ENCODE measurements around the gene SETD3.

SETD3 gene

GRCh38 chr14:99516871-99517642 is 36.4 kb upstream of the SETD3 start:
- DNase-seq (ENCODE audit: low spot score) = no peak

DNA sequence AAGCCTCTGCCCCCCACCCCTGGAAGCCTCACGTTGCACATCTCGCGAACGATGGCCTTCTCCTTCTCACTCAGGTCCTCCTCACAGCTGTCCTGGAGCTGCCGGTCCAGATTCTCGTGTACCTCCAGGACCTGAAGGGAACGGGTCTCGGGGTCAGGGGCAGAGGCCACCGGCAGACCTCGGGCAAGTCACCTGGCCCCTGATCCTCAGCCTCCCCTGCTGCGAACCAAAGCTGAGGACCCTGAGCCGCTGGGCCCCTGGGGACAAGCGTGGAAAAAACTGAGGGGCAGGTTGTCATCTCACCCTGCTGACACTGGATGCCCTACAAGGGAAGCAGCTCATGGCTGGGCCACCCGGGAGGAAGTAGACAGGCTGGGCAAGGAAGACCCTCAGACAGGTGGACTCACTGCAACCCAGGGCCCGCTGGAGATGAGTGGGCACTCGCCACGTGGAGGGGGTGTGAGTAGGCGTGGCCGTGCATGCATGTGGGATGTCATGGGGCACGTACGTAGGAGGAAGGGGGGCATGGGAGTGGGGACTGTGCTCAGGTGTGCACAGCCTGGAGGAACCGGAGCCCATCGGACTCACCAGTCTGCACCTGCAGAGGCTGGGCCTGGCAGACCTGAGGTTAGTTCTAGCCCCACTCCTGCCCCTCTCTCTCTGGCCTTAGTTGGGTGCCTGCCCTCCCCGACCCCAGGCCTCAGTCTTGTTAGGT is 35.7 kb upstream of the SETD3 start:
- FAIRE-seq (no peak), DNase-seq (ENCODE audit: low spot score) (no peak)

More at GRCh38 chr14:99516871-99517642, 36.4 kb upstream of the SETD3 start:
- FAIRE-seq = no peak

GRCh38 chr14:99515301-99516155 is 34.9 kb upstream of the SETD3 start:
- DNase-seq (ENCODE audit: low spot score) (no peak), FAIRE-seq (no peak)

DNA sequence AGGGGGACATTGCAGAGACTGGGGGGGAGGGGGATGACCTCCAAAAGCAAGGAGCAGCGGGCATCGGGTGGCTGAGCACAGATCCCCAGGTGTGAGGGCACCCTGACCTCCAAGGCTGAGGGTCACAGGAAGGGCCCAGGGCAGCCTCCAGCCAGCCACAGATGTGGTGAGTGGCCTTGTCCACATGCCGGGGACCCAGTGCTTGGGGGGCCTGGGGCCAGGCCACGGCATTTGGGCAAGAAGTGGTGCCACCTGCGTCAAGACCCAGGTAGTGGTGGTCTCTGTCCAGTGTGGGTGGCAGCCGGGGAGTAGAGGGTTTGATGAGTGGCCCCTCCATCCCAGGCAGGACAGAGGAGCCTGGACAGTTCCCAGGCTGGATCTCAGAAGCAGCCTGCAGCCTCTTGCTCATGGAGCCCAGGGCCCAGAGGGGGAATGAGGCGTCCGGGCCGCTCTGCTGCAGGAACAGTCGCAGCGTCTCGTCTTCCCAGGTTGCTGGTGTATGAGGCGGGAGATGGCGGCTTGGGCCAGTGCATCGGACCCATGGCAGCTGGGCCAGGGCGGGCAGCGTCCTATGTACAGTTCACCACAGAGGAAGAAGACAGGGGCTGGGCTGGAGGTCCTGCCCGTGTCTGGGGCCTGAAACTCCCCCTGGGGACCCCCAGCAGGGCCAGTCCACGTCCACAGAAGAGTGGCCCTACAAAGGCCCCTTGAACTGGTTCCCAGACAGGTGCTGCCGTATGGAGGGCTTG is 34.1 kb upstream of the SETD3 start:
- FAIRE-seq = no peak

DNA sequence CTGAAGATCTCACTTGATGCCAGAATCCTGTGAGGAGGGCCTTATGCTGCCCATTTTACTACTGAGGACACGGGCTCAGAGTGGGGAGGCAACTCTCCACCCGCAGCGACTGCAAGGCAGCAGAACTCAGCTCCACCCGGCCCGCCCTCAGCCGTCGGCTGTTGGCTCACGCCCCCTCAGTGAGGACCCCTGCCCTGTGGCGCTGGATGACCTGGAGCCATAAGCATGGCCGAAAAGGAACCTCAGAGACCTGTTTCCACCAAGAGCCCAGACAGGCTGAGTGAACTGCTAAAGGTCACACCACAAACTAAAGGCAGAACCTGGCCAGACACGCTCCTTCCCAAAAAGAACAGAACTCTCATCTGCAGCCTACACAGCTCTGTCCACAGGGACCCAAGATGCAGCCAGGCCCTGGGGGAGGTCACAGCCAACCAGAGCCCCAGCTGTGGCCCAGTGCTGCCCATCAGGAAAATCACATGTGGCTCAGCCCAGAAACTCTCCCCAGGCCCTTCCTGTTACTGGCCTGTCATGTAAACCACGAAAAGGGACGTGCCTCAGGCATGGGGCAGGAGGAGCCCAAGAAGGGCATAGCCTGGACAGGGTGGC is 33.4 kb upstream of the SETD3 start:
- FAIRE-seq (no peak), DNase-seq (ENCODE audit: low spot score) (no peak)

More for the DNA sequence above, 34.1 kb upstream of the SETD3 start:
- no peak for DNase-seq (ENCODE audit: low spot score)

DNA sequence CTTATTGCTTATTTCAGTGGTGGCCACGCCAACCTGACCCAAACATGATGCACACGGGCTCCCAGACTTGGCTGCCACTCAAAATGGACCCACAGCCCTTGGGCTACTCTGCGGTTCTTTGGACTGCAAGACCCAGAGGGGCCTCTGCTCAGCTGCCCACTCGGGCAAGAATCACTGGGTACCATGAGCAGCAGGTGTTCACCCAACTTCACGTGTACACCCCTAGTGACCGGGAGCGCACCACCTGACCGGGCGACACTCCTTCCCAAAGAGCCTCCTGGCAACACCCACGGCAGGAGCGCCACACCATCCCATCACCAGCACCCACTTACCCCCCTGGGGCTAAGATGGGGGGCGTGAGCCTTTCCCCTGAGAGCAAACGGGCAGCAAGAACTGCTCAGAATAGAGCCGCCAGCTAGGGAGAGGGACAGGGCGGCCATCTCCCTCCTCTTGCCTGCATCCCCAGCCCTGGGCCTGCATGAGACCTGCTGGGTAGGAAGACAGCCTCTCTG is 32.6 kb upstream of the SETD3 start:
- no peak for DNase-seq (ENCODE audit: low spot score)
- no peak for FAIRE-seq

GRCh38 chr14:99512571-99513182 is 32.0 kb upstream of the SETD3 start:
- no peak for FAIRE-seq
- no peak for DNase-seq (ENCODE audit: low spot score)

- DNase-seq (ENCODE audit: low spot score) (no peak), FAIRE-seq (no peak)
Observed at GRCh38 chr14:99512110-99512449, 31.4 kb upstream of the SETD3 start.

GRCh38 chr14:99511421-99512109 is 30.9 kb upstream of the SETD3 start:
- DNase-seq (ENCODE audit: low spot score) = no peak
- FAIRE-seq = no peak

GRCh38 chr14:99510556-99511139 is 30.0 kb upstream of the SETD3 start:
- FAIRE-seq (no peak), DNase-seq (ENCODE audit: low spot score) (no peak)

GRCh38 chr14:99509871-99510555 is 29.4 kb upstream of the SETD3 start:
- no peak for FAIRE-seq
- DNase-seq (ENCODE audit: low spot score) = no peak

DNA sequence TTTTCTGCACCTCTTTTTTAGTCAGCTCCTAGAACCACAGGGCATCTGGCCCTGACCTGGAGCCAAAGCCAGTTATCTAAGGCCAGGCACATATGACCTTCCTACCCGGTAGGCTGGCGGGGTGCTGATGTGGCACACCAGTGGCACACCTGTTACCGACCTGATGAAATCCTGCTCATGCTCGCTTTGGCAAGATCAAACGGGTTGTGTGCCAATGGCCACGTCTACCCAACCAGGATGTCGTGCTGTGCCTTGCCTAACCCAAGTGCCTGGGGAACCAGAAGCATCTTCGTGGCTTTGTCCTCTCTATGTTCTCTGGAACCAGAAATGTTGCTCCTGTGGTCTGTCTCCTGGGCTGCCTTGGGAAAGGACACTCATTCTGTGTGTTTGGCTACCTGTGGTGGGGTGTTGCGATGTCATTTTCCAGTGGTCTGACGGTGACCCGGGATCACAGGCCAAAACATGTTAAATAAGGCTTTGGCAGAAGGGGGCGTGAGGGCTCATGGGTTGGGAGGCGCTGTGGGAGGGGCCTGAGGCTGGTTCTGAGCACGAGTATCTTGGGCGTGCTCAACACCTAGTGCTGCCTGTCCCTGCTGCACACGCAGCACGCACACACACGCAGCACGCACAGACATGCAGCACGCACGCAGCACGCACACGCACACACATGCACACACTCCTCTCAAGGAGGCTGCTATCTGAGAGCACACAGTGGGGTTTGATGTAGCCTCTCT is 28.4 kb upstream of the SETD3 start:
- FAIRE-seq = no peak
- DNase-seq (ENCODE audit: low spot score) = no peak

DNA sequence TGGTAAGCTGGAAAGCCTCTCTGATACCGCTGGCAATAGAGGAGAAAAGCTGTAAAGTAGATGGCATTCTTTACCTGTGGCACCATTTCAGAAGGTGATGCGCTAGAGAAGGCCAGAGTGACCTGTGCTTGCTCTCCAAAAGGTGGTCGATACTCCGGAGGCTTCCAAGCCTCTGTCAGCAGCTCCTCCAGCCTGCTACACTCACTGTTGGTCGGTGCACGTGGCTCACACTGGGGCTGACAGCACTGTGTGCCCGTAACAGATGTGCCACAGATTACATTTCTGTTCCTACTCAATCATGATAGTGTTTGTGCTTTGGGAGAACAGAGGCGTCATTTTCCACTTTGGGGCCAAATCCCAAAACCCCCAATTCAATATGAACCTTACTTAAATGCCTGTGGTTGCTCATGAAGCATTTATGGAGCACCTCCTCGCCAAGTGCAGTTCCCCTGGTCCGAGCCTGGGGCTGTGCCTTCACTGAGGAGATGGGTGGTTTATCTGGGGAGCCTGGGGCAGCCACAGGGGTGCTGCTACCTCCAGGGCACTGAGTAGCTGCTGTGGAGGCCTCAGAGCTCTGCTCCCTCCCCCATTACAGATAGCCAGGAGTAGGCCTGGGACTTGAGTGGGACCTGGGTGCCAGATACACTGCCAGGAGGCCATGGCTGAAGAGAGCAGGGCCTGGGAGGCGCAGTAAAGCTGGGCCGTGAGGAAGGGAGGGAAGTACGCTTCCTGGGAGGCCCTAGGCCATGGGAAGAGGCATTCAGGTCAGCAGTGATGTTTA is 27.4 kb upstream of the SETD3 start:
- DNase-seq (ENCODE audit: low spot score) (no peak), FAIRE-seq (no peak)

DNA sequence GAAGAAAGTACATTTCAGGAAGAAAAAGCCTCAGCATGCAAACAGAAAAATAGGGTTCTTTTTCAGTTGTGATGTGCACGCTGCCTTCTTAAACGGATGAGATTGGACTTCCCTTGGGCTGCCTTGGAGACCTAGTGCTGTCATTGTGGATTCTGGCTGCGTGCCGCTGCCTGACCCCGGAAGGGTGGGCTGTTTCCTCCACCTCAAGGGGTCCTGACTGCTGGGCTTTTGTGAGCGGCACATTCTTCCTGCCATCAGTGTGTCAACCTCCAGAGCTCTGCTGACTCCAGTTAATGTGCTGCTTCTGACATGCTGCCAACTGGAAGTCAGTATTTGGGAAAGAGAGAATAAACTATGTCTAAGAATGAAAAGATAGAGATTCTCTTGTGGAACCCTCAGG is 25.6 kb upstream of the SETD3 start:
- DNase-seq (ENCODE audit: low spot score) (no peak), FAIRE-seq (no peak)

GRCh38 chr14:99505089-99505488 is 24.4 kb upstream of the SETD3 start:
- FAIRE-seq = no peak
- no peak for DNase-seq (ENCODE audit: low spot score)

DNA sequence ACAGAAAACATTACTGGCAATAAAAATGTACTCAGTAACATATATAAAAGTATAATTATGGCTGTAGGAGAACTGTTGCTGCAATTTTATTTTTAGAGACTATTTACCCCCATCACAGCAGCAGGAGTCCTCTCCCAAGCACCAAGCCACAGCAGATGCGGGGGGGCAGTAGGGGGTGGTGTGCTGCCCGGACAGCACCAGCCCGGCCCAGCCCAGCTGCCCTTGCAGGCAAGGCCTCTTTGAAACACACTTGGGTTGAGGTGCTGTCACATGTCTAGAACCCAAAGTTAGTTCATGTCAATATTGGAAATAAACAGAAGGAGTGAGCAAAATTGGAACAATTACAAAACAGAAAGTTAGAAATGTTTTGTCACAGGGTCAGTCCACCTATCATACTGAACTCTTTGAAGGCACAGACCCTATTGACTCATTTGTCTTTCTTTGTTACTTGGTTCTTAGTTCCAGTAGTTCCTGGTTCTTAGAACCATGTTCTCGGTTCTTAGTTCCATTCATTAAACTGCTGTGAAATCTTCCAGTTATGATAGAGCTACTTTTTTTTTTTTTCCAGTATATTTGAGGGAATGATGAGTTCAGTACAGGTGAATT is 23.3 kb upstream of the SETD3 start:
- FAIRE-seq (no peak), DNase-seq (ENCODE audit: low spot score) (no peak)

GRCh38 chr14:99502989-99503421 is 22.3 kb upstream of the SETD3 start:
- FAIRE-seq (no peak), DNase-seq (ENCODE audit: low spot score) (no peak)
